Chondrocyte (in vitro differentiated cells): ENCODE measurements around the gene IL21. TPM values are rescaled to one million over a fixed set of nuclear protein-coding genes. Genes with fewer than 3 reads are reported as not detected.

Experiments used
- DNase-seq: peaks from one replicate; pipeline ENCODE4 v3.0.0; 2021; ENCODE audit warnings: mixed read lengths, low spot score
- H3K27ac Mint-ChIP-seq: one replicate; pipeline ENCODE4 v1.8.0; 2021; ENCODE audit warnings: mild to moderate bottlenecking, moderate library complexity, mixed read lengths; ENCODE audit not compliant: unreplicated experiment
- H3K27me3 Mint-ChIP-seq: 2 replicates; pipeline ENCODE4 v1.8.0; 2021; ENCODE audit warnings: low read depth, mixed read lengths
- H3K36me3 Mint-ChIP-seq: 2 replicates; pipeline ENCODE4 v1.8.0; 2021; ENCODE audit warnings: low read depth, mixed read lengths
- H3K4me1 Mint-ChIP-seq: 2 replicates; pipeline ENCODE4 v1.8.0; 2021; ENCODE audit warnings: low read depth, mild to moderate bottlenecking, mixed read lengths
- H3K4me3 Mint-ChIP-seq: one replicate; pipeline ENCODE4 v1.8.0; 2021; ENCODE audit warnings: mild to moderate bottlenecking, moderate library complexity, mixed read lengths; ENCODE audit not compliant: unreplicated experiment
- H3K9me3 Mint-ChIP-seq: 2 replicates; pipeline ENCODE4 v1.8.0; 2021; ENCODE audit warnings: low read depth, mixed read lengths
- long read RNA-seq: library from polyadenylated mRNA; stranded (forward); transcript quantifications from one replicate; pipeline ENCODE4 v2.0.0, GENCODE V29; 2021
- total RNA-seq: library from RNA; stranded (reverse); gene quantifications from 3 replicates; pipeline ENCODE4 v1.2.1, GENCODE V29; 2021
- TF ChIP-seq, protein P1 (sequence below): fragments of 200-600 bp; sonication (generic); IDR thresholded peaks from 2 replicates; pipeline ENCODE4 v1.5.0; 2021; ENCODE audit warnings: antibody characterized with exemption, mild to moderate bottlenecking, moderate library complexity

The IL21 gene
- not detected in 3 replicates for total RNA-seq
- long read RNA-seq = 0 reads

DNA sequence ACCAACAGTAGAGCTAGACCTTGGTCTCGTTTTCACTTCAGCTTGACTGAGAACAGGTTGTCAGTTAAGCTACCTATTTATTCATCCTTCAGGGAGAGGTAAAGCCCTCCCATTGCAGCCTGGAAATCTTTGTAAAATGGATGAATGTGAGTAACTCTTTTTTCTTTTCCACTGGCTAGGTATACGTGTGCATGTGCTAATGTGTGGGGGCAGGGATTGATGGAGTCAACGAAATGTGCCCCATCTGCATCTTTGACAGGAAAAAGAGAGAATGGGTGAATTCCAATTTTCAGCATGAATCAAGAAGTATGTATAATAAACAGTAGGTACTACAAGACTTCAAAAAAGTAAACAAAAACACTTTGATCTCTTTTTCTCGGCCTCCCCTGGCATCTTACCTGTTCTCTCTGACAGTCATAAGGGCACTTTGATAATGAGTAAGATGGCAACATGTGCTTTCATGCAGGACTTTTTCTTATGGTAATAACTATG, at the start of gene IL21:
Gene IL21 (minus strand): TSS at position 51 of the 492 bp plus-strand sequence. CDS start 55 bp downstream, outside the sequence.
- Mint-ChIP-seq H3K27ac (no peak within 1 kb of the TSS), H3K4me3 (no peak within 1 kb of the TSS)
- DNase-seq = no peak

DNA sequence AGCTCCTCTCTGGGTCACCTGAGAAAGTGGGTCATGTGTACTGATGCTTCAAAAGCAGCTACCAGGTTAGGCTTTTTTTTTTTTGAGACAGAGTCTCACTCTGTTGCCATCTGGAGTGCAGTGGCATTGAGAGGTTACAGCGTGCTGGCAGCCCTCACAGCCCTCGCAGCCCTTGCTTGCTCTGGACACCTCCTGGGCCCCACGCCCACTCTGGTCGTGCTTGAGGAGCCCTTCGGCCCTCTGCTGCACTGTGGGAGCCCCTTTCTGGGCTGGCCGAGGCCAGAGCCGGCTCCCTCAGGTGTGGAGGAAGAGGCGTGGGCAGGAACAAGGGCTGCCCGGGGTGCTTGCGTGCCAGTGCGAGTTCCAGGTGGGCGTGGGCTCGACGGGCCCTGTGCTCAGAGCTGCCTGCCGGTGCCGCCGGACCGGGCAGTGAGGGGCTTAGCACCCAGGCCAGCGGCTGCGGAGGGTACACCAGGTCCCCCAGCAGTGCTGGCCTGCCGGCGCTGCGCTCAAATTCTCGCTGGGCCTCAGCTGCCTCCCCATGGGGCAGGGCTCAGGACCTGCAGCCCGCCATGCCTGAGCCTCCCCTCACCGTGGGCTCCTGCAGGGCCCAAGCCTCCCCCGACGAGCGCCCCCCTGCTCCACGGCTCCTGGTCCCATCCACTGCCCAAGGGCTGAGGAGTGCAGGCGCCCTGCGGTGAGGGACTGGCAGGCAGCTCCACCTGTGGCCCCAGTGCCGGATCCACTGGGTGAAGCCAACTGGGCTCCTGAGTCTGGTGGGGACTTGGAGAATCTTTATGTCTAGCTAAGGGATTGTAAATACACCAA, 49.3 kb upstream of the IL21 start:
- Mint-ChIP-seq H3K4me3 (no peak overlapping the region), H3K9me3 (no peaks in the 10 kb centered on the region), H3K36me3 (no peaks in the 10 kb centered on the region), H3K27me3 (no peaks in the 10 kb centered on the region), H3K4me1 (peaks cover 55% of the 10 kb centered on the region), H3K27ac (no peak overlapping the region)
- TF ChIP-seq, protein P1, sequence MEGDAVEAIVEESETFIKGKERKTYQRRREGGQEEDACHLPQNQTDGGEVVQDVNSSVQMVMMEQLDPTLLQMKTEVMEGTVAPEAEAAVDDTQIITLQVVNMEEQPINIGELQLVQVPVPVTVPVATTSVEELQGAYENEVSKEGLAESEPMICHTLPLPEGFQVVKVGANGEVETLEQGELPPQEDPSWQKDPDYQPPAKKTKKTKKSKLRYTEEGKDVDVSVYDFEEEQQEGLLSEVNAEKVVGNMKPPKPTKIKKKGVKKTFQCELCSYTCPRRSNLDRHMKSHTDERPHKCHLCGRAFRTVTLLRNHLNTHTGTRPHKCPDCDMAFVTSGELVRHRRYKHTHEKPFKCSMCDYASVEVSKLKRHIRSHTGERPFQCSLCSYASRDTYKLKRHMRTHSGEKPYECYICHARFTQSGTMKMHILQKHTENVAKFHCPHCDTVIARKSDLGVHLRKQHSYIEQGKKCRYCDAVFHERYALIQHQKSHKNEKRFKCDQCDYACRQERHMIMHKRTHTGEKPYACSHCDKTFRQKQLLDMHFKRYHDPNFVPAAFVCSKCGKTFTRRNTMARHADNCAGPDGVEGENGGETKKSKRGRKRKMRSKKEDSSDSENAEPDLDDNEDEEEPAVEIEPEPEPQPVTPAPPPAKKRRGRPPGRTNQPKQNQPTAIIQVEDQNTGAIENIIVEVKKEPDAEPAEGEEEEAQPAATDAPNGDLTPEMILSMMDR = no peak
- DNase-seq = peak; percentile 86

More for the DNA sequence above, at the start of gene IL21:
- TF ChIP-seq, protein P1 = no peak
- no peaks in the 10 kb centered on the region for H3K9me3 Mint-ChIP-seq
- peaks cover 5% of the 10 kb centered on the region for H3K4me1 Mint-ChIP-seq
- H3K36me3 Mint-ChIP-seq = peaks cover 4% of the 10 kb centered on the region
- peaks cover 16% of the 10 kb centered on the region for H3K27me3 Mint-ChIP-seq

DNA sequence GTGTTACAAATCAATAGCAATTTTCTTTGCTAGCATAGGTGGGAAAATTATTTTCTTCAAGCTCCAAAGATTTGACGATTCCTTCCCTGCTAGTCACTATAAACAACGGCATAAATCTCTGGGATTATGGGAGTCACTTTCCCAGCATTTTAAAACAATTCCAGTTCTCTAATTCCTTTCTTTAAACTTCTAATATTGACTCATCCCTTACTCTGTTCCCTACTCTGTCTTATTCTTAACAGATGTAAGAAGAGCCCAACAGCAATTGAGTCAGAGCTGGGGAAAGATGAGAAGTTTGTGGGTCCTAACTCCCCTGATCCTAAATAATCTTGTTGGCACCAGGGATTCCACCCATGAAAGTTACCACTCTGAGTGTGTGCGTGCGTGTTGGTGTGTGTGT, 47.4 kb upstream of the IL21 start:
- H3K4me3 Mint-ChIP-seq = no peak overlapping the region
- H3K4me1 Mint-ChIP-seq = peaks cover 57% of the 10 kb centered on the region
- H3K27me3 Mint-ChIP-seq = no peaks in the 10 kb centered on the region

DNA sequence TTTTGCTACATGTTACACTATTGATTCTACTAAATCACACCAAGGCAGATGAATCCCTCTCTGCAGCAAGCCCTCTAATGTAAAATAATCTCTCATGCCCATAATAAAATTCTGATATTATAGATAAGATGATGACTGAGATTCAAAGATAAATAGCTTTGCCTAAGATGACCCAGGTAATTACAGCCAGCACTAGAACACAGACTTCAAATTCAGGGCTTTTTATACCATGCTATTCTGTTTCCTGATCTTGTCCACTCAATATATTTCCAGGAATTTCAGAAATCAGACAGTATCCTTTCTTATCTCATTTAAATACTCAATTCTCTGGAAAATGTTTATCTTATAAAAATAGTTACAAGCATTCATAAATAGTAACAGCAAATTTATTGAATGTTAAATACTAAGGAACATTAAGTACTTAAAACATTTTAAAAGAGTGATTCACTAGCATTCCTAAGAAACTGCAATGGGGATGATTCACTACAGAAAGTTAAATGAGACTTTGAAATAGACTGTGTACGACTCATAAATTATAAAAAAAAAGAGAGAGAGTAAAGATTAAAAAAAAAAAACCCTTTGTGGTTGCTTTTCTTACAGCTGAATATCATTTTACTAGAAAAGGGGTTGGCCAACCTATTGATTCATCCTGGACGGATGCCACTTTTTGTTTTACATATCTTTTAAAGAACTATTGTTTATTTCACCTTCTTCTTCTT, 45.8 kb upstream of the IL21 start:
- no peaks in the 10 kb centered on the region for H3K36me3 Mint-ChIP-seq
- H3K27ac Mint-ChIP-seq = peak overlapping the region; percentile 71
- peaks cover 58% of the 10 kb centered on the region for H3K4me1 Mint-ChIP-seq
- H3K4me3 Mint-ChIP-seq = peak overlapping the region; percentile 8
- H3K27me3 Mint-ChIP-seq = no peaks in the 10 kb centered on the region
- TF ChIP-seq, protein P1 = no peak
- H3K9me3 Mint-ChIP-seq = no peaks in the 10 kb centered on the region
- DNase-seq = no peak

More for the DNA sequence above, 47.4 kb upstream of the IL21 start:
- TF ChIP-seq, protein P1 = no peak
- DNase-seq = no peak
- H3K27ac Mint-ChIP-seq = peak overlapping the region; percentile 43
- H3K9me3 Mint-ChIP-seq = no peaks in the 10 kb centered on the region
- no peaks in the 10 kb centered on the region for H3K36me3 Mint-ChIP-seq

DNA sequence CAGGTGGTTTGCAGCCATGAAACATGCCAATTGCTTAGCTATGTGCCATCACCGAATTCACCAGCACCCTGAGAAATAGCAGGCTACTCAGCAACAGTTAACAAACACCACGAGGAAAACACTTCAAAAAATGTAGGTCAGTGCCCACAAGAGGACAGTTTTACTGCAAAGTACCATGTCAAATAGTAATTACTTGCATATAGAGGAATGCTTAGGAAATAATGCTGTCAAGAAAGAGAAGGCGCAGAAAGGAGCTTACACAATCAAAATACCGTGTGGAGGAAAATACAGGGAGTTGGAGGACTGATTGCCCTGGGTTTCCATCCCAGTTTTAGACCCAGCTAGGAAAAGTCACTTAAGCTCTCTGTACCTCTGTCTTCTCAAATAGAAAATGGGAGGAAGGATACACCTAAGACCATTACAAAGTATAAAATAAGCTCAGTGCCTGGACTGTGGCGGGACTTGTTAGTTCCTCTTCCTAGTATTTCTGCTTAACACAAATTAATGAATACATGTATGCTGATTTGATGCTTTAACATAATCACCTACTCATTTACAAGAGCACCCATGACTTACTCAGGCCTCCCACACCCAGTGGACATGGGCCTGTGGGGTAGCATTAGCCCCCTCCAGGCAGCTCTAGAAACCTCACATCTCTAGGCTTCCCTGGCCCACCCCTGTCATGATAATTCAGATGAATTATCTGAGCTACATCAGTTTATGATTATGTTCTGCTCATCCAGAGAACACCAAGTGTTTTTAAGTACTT, 44.5 kb upstream of the IL21 start:
- TF ChIP-seq, protein P1 = no peak
- H3K4me1 Mint-ChIP-seq = peaks cover 60% of the 10 kb centered on the region
- H3K4me3 Mint-ChIP-seq = no peak overlapping the region
- H3K36me3 Mint-ChIP-seq = no peaks in the 10 kb centered on the region
- no peaks in the 10 kb centered on the region for H3K9me3 Mint-ChIP-seq
- H3K27me3 Mint-ChIP-seq = no peaks in the 10 kb centered on the region
- no peak for DNase-seq
- peak overlapping the region; percentile 24 for H3K27ac Mint-ChIP-seq
